HTERT RPE-1 (cell line): ENCODE data around the gene TBC1D9B.

Experiments used
- in situ Hi-C: fragments of 300-500 bp; cut with MboI; formaldehyde crosslinking; loops from 4 replicates; pipeline ENCODE4 v1.14.3; 2020; ENCODE audit warnings: low sequenced_read_pairs

The TBC1D9B gene

DNA sequence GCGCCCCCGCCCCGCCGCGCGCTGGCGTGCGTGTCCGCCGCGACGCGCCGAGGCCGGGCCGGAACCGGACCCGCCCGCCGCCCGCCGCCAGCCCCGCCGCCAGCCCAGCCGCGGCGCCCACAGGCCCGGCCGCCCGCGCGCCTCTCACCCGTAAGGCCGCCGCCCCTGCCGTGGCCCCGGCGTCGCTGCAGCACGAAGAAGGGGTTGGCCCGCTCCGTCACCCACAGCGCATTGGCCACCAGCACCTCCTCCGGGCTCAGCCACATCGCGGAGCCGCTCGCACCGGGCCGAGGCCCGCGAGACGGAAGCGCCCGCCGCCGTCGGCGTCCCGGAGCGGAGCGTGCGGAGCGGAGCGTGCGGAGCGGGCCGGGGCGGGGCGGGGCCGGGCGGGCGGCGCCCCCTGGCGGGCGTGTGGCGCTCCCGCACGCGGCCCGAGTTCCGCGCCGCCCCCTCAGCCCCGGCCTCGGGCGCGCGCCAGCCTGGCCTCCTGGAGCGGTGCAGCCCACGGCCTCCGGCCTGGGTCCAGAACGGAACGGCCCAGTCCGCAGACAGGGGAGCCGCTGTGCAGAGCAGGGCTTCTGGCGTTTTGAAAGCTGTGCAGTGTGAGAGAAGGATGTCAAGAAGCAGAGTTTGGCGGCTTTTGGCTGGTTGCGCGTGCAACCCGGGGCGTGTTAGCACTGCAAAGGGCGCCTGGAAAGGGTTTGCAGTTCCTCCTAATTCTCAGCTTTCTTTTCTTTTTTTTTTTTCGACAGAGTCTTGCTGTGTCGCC lies at the start of gene TBC1D9B:
TBC1D9B (minus strand) TSS at position 342 of the 769 bp plus-strand sequence; CDS start at position 266, 76 bp downstream.
- in situ Hi-C loops, result no loop called here

DNA sequence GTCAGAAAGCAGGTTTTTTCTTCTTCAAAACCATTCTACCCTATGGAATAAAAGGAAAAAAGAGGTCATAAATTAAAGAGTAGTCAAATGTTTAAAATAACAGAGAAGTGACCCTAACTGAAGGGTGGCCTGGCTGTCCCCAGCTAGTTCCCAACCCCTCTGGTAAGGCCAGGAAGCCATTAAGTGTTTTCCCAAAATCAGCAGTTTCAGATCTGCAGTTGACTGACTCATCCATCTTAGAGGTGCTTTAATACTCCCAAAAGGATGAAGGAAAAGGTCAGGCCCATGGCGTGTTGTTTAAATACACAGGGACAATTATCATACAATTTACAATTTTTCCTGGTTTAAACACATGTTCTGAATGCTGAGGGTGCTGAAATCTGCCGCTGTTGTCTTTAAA lies 47.9 kb upstream of the TBC1D9B start:
- in situ Hi-C loops, result no loop called here

DNA sequence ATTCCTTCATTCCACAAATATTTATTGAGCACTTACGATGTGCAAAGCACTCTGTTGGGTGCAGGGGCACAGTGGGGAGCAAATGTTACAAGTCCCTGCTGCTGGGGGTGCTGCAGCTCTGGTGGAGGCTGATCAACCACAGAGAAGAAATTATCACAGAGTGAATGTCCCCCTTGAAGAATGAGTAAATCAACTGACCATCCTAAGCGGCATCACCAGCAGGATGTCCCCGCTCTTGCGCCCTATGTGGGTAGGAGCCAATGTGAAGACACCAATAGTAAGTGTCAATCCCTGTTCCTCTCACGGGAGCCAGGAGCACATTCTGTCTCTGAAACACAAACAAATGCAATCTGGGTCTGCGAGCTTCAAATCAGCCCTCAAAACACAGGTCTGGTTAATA lies 47.4 kb upstream of the TBC1D9B start:
- in situ Hi-C loops, result no loop called here

DNA sequence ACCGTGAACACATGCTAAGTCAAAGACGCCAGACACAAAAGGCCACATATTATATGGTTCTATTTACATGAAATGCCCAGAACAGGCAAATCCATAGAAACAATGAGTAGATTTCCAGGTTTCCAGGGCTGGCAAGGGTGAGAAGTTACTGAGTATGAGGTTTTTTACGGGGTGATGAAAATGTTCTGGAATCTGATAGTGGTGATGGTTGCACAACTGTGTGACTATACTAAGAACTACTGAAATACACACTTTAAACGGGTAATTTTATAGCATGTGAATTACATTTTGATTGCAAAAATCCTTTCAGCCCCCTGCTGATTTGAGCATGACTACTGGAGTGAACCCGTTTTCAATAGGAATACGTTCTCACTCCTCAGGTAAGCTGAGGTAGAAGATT lies 46.7 kb upstream of the TBC1D9B start:
- in situ Hi-C loops, result no loop called here

DNA sequence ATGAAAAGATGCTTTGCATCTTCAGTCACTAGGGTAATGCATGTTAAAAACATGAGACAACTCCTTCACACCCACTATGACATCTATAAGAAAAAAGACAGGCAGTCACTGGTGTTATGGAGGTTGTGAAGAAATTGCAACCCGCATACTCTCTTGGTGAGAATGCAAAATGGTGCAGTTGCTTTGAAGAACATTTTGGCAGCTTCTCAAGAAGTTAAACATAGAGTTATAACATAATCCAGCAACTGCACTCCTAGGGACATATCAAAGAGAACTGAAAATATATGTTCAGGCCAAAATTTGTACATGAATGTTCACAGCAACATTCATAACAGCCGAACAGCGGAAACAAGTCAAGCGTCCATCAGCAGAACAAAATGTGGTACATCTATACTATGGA lies 46.3 kb upstream of the TBC1D9B start:
- in situ Hi-C loops, result no loop called here

DNA sequence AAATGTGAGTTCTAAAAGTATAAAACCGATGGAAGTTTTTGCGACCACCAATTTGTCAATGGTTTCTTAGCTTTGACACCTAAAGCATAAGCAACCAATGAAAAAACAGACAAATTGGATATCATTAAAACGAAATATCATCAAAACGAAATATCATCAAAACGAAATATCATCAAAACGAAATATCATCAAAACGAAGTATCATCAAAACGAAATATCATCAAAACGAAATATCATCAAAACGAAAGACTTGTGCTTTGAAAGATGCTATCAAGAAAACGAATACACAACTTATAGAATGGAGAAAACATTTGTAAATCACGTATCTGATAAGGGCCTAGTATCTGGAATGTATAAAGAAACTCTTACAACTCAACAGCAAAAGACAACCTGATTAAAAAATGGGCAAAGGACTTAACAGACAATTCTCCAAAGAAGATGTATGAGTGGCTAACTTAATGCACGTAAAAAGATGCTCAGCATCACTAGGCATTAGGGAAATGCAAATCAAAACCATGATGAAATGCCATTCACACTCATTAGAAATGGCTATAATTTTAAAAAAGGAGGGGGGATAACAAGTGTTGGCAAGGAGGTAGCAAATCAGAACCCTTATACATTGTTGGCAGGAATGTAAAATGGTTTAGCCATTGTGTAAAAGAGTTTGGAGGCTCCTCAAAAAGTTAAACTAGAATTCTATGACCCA lies 29.4 kb upstream of the TBC1D9B start:
- in situ Hi-C loops, result no loop called here

DNA sequence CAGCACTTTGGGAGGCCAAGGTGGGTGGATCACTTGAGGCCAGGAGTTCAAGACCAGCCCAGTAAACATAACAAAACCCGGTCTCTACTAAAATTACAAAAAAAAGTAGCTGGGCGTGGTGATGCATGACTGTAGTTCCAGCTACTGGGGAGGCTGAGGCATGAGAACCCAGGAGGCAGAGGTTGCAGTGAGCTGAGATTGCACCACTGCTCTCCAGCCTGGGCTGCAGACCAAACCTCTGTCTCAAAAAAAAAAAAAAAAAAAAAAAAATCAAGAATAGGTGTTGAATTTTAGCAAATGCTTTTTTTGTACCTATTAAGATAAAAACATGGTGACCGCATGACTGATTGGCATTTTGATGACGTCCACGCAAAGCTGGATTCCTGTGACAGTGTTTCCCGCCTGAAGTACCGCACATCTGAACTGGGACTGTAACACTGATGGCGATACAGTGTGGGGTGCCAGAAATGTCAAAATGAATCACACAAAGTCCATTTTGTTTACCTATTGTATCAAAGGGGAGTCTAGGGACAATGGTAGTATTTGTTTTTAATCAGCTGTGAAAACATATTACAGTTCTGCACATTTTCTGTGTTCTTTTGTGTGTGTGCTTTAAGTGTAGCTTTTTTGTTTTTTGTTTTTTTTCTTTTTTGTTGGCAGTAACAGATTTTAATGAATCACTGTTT lies 23.2 kb upstream of the TBC1D9B start:
- in situ Hi-C loops, result no loop called here

DNA sequence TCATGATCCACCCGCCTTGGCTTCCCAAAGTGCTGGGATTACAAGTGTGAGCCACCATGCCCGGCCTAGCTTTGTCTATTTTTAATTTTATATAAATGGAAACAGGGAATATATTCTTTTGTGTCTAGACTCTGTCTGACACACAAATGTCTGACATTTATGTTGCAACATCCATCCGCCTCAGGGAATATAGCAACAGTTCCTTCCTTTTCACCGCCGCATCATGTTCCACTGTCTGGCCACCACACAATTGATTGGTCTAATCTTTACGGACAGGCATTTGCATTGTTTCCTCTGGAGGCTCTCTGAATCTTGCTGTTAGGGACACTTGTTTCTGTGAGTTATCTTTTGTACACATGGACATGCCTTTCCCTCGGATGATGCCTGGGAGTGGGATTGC lies 20.1 kb upstream of the TBC1D9B start:
- in situ Hi-C loops, result no loop called here

DNA sequence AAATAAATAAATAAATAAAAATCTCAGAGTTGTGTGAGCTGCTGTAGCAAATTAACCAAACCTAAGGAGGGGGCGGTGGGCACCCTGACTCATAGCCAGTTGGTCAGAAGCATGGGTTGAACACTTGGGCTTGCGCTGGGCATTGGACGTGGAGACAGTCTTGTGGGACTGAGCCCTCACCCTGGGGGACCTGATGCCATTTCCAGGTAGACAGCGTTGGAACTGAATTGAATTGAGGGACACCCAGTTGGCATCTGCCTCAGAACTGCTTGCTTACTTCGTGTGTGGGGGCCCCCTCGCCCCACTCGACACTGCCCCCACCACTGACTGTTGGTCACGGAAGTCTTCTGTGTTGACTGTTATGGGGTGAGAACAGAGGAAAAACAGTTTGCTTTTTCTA lies 19.0 kb upstream of the TBC1D9B start:
- in situ Hi-C loops, result no loop called here

DNA sequence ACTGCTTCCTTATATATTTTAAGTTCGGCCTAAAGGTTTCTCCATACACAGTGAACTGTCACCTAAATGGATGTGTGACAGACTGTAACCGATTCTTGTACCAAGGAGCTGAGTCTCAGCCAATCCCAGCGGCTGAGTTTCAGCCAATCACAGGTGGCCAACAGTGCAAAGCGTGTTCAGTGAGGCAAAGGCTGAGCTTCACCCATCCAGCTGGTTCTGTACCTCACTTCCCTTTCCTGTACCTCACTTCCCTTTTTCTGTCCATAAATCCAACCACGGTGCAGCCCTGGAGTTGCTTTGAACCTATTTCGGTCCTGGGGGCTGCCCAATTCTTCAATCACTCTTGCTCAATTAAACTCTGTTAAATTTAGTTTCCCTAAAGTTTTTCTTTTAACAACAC lies 15.7 kb upstream of the TBC1D9B start:
- in situ Hi-C loops, result no loop called here

DNA sequence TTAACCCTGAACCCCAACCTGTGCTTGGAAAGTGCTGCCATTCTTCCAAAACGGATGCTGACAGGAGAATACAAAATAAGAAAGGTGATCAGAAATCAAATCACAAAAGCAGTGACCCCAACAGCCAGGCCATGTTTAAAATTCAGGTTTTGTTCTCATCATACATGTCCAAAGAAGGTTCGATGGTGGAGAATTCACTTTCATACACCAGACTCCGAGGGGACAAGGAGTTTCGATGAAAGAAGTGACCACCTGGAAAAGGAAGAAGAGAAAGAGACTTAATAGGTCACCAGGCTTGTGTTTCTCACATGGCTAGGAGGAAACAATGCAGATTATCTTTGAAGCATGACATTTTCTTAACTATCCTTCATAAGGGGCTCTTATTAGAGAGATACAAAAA lies 12.5 kb upstream of the TBC1D9B start:
- in situ Hi-C loops, result no loop called here

DNA sequence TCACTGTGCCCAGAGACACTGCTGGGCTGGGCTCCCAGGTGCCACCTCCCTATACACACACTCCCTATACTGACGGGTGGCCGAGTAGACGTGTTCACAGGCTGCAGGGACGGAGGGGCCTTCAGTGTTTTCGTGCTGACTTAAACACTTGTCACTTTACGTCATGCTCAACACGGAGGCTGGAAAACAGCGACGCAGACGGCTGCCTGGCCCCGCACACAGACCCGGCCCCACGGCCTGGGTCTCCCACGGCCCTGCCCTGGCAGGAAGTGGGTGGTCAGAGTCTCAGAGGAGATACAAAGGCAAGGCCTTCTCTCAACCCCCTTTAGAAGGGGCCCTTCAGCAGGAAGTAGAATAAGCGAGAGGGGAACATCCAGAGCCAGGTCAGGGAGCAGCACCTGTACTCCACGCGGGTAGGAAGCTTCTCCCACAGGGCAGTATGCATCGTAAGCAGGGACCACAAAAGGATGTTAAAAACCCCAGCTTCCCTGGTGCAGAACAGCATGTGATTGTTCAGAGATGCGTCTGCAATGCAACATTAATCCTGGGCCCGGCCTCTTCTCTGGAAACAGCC lies 11.9 kb upstream of the TBC1D9B start:
- in situ Hi-C loops, result no loop called here

DNA sequence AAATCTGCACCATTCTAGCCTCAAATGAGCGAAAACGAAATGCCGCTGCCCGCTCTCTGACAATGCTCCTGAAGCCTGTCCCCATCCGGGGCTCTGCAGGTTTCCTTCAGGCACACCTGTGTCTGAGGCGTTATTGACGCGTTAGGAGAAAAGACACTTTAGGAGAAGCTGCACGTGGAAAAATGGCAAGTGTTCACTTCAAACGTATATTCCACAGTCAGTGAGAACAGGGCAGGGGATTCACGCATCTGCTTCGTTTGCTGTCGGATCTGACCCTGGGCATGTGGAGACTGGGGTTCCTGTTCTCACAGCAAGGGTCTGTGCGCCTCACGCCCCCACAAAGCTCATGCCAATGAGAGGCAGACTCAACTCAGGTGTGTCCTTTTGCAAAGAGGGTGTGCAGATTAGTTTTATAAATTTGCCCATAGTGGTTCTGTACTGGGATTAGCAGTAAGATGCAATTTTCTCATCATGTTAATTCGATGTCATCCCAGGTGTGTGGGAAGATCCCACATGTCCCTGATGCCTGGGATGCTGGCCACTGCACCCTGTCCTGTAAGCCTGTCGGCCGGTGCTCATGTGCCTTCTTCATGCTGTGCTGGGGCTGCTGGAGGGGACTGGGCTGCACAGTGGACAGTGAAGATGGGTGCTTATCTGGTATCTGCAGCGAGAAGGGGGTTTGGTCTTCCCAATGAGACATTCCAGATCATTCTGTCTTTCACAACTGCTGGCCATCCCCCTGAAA lies 11.2 kb upstream of the TBC1D9B start:
- in situ Hi-C loops, result no loop called here

DNA sequence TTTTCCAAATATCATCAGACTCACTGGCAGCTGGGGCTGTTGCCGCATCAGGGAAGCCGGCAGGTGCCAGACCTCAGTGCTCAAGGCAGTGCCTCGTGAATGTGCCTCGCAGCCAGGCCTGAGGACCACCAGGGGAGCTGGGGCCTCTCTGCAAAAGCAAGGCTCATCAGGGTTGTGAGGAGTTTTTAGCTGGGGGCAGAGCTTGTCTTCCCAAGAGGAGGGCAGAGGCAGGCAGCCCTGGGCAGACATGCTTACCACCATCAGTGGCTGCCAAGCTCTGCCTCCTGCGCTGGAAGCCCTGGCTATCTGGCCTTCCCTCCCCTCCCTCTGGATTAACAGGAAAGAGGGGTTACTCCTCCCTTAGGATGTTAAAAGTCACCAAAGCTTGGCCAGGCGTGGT lies 8.8 kb upstream of the TBC1D9B start:
- in situ Hi-C loops, result no loop called here

DNA sequence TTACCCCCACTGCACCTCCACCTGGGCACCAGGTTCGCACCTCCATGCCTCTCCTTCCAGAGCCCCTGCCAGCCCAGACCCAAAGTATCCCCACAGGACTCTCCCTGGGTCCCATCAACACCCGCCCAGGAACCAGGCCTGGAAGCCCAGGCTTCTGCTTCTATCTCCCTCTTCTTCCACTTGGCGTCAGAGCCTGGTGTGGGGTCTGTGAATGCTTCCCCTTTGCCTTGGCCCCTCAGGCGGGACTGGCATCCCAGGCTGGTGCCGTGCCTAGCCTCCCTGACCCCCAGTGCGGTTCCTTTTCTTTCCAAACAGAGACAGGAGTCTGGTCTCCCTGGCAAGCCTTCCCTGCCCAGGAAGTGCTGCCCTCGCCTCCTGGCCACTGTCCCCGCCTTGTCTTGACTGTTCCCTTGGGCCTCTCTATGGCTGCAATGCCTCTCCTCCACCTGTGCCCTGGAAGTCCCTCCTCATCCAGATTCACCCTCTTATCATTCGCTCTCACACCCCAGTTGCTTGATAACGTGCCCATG lies 7.8 kb upstream of the TBC1D9B start:
- in situ Hi-C loops, result no loop called here

DNA sequence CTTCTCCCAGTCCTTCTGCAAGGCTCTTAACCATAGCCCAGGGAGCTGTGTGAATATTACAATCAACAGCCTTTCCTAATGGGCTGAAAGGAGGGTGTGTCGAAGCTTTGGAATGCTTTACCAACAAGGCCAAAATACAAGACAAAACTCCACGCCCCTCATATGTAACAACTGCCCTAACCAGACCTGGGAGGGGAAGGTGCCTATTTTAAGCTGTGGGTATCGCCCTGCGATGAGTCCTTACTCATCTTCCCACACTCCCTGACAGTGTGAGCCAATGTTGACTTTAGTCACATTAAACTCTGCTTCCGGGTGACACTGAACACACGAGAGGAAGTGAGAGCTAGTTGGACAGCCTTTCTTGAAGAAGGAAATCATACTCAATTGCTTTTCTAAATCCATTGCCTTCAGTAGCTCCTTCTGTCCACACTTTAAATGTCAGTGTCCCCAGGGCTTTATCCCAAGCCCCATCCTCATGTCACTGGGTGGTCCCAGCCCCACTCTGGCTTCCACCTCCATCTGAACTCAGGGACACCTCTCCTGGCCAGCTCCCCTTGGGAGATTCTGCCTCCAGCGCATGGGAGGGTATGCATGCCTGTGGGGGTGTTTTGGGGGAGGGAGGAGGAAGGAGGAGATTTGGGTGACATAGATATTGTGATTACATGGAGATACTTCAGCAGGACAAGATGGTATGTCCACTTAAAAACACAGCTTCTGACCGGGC lies 6.5 kb upstream of the TBC1D9B start:
- in situ Hi-C loops, result no loop called here

DNA sequence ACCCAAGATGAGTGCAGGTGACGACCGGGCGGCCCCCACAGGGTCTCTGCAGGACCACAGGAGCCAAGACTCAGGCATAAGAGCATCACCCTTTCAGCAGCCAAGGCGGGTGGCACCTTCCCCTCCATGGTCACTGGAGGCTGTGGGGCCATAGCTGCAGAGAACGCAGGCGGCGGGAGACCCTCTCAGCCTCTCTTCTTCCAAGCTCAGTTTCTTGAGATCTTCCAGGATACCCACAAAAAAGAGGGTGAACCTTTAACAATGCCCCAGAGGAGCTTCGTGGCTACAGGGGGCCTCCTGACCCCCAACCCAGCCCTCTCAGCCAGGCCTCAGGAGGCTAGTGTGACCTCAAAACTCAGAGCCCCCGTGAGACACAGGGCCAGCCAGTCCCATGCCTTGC lies 5.8 kb upstream of the TBC1D9B start:
- in situ Hi-C loops, result no loop called here

DNA sequence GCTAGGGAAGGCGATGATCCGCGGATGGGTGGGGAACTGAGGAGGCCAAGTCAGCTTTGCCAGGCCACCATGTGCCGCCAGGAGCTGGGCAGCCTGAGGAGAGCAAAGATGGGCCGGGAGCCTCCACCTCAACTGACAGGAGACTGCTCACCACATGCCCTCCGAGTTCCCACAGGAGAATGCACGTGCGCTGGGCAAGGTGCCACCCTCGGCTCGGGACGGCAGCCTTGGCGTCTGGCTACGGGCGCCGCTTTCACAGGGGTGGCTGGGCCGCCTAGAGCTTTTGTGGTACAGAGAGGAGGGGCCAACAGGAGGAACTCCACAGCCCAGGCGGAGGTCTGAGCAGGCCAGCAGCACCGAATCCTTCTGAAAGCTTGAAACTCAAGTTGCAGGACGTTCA lies 5.3 kb upstream of the TBC1D9B start:
- in situ Hi-C loops, result no loop called here

DNA sequence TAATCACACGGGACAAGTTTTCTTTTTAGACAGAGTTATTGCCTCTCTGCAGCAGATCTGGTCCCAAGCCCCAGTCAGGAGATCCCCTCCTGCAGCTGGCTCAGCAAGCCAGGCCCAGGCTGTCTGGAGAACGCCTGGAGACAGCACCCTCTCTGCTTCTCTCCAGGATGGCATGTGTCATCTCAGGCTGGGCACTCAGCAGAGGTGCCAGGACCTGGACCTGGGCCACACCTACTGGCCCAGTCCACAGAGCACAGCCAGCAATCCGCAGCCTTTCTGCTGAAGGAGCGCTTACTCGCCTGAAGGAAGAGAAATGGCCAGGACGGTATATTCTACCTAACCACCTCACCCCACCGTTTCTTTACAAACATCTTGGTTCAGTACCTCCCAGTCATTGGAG lies 4.7 kb upstream of the TBC1D9B start:
- in situ Hi-C loops, result no loop called here

DNA sequence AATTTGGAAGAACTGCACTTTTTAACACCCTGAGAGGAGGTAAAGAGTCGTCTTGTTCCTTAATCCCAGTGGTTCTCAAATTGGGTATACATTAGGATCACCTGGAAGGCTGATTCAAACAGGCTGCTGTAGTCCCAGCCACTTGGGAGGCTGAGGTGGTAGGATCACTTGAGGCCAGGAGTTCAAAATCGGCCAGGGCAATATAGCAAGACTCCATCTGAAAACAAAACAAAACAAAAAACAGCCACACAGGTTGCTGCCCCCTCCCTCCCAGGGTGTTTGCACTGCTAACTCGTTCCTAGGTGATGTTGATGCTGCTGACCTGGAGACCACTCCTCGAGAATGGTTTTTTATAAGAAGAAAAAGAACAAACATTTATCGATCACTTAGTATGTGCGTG lies 1.5 kb upstream of the TBC1D9B start:
- in situ Hi-C loops, result no loop called here
